NCI-H187 (cell line): ENCODE data around the gene DIO2.

Experiments
- DNase-seq, 2 experiments: peaks; one replicate each; lab custom pipeline; 2025; lab: John Stamatoyannopoulos, UW

Gene DIO2

GRCh38 chr14:80167793-80168448 is 43.4 kb downstream of the DIO2 start:
- no peak for DNase-seq

- no peak for DNase-seq
Observed at GRCh38 chr14:80164991-80165721, 46.1 kb downstream of the DIO2 start.

- DNase-seq, result no peak
Observed at GRCh38 chr14:80152763-80153162, 58.5 kb downstream of the DIO2 start.

GRCh38 chr14:80152166-80152565 is 59.1 kb downstream of the DIO2 start:
- DNase-seq, result no peak

- no peak for DNase-seq
Observed at GRCh38 chr14:80150301-80150700, 61.0 kb downstream of the DIO2 start.
